Transverse colon (tissue), 4 donors: ENCODE measurements around the gene PNPO.

ENCODE experiments used
- POLR2A ChIP-seq: fragments of 450-650 bp; IDR thresholded peaks from one replicate; pipeline ENCODE4 v1.6.1; 2016; ENCODE audit warnings: antibody characterized with exemption, mild to moderate bottlenecking, moderate library complexity
- POLR2AphosphoS5 ChIP-seq, 3 donors: sonication (generic); formaldehyde crosslinking; IDR thresholded peaks; one replicate each; pipeline ENCODE4 v1.6.1; 2016; ENCODE audit warnings: antibody characterized with exemption in 3 of 3
- TF ChIP-seq, protein P1 (sequence below), 5 experiments: fragments of 200-600 bp in 3 of 5; fragments of 450-650 bp in 2 of 5; sonication (generic) in 3 of 5; IDR thresholded peaks; 1 replicate in 2 of 5; 2 replicates in 3 of 5; pipeline ENCODE4 v1.5.1; 2016 to 2017; ENCODE audit warnings: antibody characterized with exemption in 5 of 5, inconsistent platforms in 3 of 5, mild to moderate bottlenecking in 2 of 5, moderate library complexity in 1 of 5

DNA sequence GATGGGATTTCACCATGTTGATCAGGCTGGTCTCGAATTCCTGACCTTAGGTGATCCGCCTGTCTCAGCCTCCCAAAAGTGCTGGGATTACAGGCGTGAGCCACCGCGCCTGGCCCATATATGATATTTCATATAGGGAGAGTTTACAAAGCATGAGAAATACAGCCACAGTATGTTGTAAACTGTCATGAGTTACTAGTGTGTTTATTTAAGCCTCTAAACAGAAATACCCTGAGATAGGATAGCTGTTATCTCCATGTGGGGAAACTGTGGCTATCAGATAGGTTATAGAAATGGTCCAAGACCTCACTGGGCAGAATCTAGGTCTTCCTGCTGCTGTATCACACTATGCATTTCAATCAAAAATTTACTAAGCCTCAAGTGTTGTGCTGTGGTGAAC lies 27.5 kb downstream of the PNPO start:
- no peak for TF ChIP-seq POLR2AphosphoS5 (IDR thresholded peaks at IDR 0.05)
- TF ChIP-seq, protein P1, sequence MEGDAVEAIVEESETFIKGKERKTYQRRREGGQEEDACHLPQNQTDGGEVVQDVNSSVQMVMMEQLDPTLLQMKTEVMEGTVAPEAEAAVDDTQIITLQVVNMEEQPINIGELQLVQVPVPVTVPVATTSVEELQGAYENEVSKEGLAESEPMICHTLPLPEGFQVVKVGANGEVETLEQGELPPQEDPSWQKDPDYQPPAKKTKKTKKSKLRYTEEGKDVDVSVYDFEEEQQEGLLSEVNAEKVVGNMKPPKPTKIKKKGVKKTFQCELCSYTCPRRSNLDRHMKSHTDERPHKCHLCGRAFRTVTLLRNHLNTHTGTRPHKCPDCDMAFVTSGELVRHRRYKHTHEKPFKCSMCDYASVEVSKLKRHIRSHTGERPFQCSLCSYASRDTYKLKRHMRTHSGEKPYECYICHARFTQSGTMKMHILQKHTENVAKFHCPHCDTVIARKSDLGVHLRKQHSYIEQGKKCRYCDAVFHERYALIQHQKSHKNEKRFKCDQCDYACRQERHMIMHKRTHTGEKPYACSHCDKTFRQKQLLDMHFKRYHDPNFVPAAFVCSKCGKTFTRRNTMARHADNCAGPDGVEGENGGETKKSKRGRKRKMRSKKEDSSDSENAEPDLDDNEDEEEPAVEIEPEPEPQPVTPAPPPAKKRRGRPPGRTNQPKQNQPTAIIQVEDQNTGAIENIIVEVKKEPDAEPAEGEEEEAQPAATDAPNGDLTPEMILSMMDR (IDR thresholded peaks at IDR 0.05) = no peak
- TF ChIP-seq POLR2A = no peak
